Fibroblast of the aortic adventitia (primary cell): ENCODE results near the gene SLC16A12. TPM values are rescaled to one million over a fixed set of nuclear protein-coding genes. Genes with fewer than 3 reads are reported as not detected.

Experiments
- DNase-seq: peaks from one replicate; pipeline ENCODE4 v3.0.0-alpha.2; 2010; ENCODE audit warnings: low read depth
- H3K4me3 ChIP-seq: 2 replicates; pipeline ENCODE4 v1.5.1; 2011; ENCODE audit warnings: low read depth, mild to moderate bottlenecking, control low read depth, low read length, moderate library complexity
- total RNA-seq: library from RNA; depleted of rRNA; stranded (reverse); fragments of >200 nt; gene quantifications from 2 replicates; pipeline ENCODE4 v1.2.3, GENCODE V29; 2012; ENCODE audit warnings: low replicate concordance
- TF ChIP-seq, protein P1 (sequence below): IDR thresholded peaks from 2 replicates; pipeline ENCODE4 v1.5.1; 2011; ENCODE audit warnings: mild to moderate bottlenecking, low read length, control low read depth, inconsistent platforms; ENCODE audit not compliant: insufficient read depth

The SLC16A12 gene
- total RNA-seq, 1 donor: 0.90 TPM

DNA sequence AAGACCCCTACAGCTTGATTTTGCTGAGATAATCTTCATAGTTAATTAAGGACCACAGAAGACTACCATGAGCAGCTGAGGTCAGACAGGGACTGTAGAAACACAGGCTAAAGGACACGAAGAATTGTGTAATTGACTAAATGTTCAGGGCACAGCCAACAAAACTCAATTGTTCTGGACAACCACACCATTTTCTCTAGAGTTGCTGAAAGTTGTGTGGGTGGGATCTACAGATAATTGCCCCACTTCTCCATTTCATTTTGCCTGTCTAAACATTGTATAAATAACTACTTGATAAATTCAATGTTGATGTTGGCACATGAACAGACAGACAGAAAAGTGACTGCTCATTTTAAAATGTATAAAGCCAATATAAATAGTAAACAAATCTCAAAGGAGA lies 39.0 kb upstream of the SLC16A12 start:
- TF ChIP-seq, protein P1, sequence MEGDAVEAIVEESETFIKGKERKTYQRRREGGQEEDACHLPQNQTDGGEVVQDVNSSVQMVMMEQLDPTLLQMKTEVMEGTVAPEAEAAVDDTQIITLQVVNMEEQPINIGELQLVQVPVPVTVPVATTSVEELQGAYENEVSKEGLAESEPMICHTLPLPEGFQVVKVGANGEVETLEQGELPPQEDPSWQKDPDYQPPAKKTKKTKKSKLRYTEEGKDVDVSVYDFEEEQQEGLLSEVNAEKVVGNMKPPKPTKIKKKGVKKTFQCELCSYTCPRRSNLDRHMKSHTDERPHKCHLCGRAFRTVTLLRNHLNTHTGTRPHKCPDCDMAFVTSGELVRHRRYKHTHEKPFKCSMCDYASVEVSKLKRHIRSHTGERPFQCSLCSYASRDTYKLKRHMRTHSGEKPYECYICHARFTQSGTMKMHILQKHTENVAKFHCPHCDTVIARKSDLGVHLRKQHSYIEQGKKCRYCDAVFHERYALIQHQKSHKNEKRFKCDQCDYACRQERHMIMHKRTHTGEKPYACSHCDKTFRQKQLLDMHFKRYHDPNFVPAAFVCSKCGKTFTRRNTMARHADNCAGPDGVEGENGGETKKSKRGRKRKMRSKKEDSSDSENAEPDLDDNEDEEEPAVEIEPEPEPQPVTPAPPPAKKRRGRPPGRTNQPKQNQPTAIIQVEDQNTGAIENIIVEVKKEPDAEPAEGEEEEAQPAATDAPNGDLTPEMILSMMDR: no peak
- DNase-seq: peak; percentile 52
- H3K4me3 ChIP-seq: no peak overlapping the region

GRCh38 chr10:89567576-89568245 lies 32.3 kb upstream of the SLC16A12 start:
- no peak for DNase-seq
- TF ChIP-seq, protein P1: no peak
- H3K4me3 ChIP-seq: no peak overlapping the region

- no peak overlapping the region for H3K4me3 ChIP-seq
- DNase-seq: no peak
- TF ChIP-seq, protein P1: no peak
These were observed 31.6 kb upstream of the SLC16A12 start for GRCh38 chr10:89566992-89567391.

- TF ChIP-seq, protein P1: no peak
- no peak overlapping the region for H3K4me3 ChIP-seq
- DNase-seq: no peak
These were observed 30.9 kb upstream of the SLC16A12 start for GRCh38 chr10:89566095-89566950.

DNA sequence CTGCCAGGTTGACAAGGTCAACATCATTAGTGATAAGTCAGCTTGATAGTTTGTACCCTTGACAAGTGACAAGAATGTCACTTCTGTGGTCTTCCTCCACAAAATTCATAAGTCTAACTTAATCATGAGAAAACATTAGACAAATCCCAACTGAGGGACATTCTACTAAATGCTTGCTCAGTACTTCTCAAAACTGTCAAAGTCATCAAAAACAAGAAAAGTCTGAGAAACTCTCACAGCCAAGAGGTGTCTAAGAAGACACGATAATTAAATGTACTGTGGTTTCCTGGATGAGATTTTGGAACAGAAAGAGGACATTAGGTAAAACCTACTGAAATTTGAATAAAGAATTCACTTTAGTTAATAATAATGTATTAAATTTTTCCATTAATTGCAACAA lies 29.8 kb upstream of the SLC16A12 start:
- TF ChIP-seq, protein P1: no peak
- DNase-seq: no peak
- H3K4me3 ChIP-seq: no peak overlapping the region

DNA sequence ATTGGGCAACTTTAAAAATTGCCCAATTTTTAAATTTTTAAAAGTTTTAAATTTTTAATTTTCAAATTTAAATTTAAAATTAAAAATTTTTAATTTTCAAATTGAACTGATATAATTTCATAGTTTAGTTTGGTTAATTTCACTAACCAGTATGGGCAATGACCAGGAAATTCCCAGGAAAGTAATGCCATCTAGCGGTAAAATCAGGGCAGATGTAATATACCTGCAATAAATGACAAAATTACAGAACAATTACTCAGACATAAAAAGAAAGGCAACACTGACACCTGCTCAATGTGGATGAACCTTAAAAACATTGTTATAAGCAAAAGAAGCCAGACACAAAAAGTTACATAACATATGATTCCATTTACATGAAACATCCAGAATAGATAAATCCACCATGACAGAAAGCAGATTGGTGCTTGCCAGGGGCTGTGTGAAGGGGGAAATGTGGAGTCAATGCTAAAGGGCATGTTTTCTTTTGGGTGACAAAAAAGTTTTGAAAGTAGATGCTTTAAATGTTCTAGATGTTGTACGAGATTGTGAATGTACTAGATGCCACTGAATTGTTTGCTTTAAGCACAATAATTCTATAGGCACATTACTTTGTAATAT lies 28.6 kb upstream of the SLC16A12 start:
- DNase-seq: peak; percentile 71
- TF ChIP-seq, protein P1: peak; percentile 71
- no peak overlapping the region for H3K4me3 ChIP-seq
